Measurements from ENCODE around the gene PLCD1. TPM values are rescaled to one million over a fixed set of nuclear protein-coding genes. Genes with fewer than 3 reads are reported as not detected.

Gene PLCD1
- total RNA-seq, 1 experiment from 2014 or later, result 13.5 TPM

DNA sequence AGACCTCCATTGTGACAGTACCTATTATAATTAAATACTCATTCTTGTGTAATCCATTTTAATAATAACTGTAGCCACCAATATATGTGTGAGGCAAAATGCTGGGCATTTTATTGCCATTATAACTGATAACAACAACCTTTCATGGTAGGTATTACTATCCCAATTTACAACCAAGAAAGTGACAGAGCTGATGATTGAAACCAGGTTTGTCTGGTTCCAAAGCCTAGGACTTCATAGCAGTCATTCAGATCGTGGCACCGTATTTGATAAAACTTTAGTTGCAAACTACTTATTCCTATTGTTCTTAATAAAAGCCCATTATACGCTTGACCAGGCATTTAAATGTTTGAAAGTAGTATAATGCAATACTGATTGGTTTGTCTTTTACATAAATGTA lies 65.3 kb downstream of the PLCD1 start:
- no peaks in the 10 kb centered on the region for H4K20me1 ChIP-seq (ENCODE audit: insufficient read depth)
- ChIA-PET POLR2A (ENCODE audit: unreplicated experiment) (no interaction called here), CTCF (interaction anchor here (0.5 to 1.8 kb wide), 3 partner anchors 10 to 528 kb away, joined by 3 to 9 read pairs (median 8); no protein-coding TSS in a partner anchor)
- intact Hi-C loops (cut with micrococcal nuclease; ENCODE audit: unreplicated experiment), result no loop called here
- H3K9me2 ChIP-seq (ENCODE audit: insufficient read depth), result no peaks in the 10 kb centered on the region
- H3K4me2 ChIP-seq, result no peak overlapping the region
- TF ChIP-seq EZH2 (IDR thresholded peaks at IDR 0.05; ENCODE audit: low read depth), result no peak
- TF ChIP-seq, protein P1, sequence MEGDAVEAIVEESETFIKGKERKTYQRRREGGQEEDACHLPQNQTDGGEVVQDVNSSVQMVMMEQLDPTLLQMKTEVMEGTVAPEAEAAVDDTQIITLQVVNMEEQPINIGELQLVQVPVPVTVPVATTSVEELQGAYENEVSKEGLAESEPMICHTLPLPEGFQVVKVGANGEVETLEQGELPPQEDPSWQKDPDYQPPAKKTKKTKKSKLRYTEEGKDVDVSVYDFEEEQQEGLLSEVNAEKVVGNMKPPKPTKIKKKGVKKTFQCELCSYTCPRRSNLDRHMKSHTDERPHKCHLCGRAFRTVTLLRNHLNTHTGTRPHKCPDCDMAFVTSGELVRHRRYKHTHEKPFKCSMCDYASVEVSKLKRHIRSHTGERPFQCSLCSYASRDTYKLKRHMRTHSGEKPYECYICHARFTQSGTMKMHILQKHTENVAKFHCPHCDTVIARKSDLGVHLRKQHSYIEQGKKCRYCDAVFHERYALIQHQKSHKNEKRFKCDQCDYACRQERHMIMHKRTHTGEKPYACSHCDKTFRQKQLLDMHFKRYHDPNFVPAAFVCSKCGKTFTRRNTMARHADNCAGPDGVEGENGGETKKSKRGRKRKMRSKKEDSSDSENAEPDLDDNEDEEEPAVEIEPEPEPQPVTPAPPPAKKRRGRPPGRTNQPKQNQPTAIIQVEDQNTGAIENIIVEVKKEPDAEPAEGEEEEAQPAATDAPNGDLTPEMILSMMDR (conservative IDR thresholded peaks at IDR 0.05), result no peak
- H3K27me3 ChIP-seq (ENCODE audit: insufficient read depth, low read depth), result no peaks in the 10 kb centered on the region
- no peaks in the 10 kb centered on the region for H3K4me1 ChIP-seq (replicated peaks; ENCODE audit: insufficient read depth)
- H2AFZ ChIP-seq, result no peak overlapping the region
- no peaks in the 10 kb centered on the region for H3K9me3 ChIP-seq (ENCODE audit: insufficient read depth, low read depth)
- no peaks in the 10 kb centered on the region for H3F3A ChIP-seq (ENCODE audit: insufficient read depth, low read depth)
- H3K79me2 ChIP-seq (ENCODE audit: low read depth), result no peaks in the 10 kb centered on the region
- no peak overlapping the region for H3K27ac ChIP-seq
- H3K36me3 ChIP-seq (ENCODE audit: low read depth), result peaks cover 5% of the 10 kb centered on the region
- H3K4me3 ChIP-seq, result no peak overlapping the region
- no TSS peak for BruUV-seq (replicated peaks)
- no peak for DNase-seq

DNA sequence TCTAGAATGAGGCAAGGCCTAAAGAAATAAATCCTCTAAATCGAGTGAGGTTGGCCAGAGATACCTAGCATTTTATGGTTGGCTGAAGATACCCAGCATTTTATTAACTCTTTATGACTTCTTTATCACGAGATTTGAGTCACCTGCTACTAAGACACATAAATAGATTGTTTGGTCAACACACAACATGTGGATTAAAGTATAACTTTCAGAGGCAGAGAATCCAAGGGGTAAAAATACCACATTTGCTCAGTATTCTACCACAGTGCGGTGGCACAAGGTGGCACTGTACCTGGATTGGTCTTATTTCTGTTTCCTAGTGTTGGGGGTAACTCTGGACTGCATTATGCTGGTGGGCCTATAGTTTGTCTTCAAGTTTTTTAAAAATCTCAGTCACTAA lies 65.8 kb downstream of the PLCD1 start:
- CTCF ChIA-PET, result interaction anchor here (0.6 kb wide), 1 partner anchor 10 kb away, joined by 8 read pairs; no protein-coding TSS in a partner anchor
- Histone ChIP-seq H3K4me2 (no peak overlapping the region), H3K36me3 (ENCODE audit: low read depth) (peaks cover 5% of the 10 kb centered on the region)

GRCh38 chr3:37963016-37963415 lies 66.4 kb downstream of the PLCD1 start:
- no peak overlapping the region for H3K27ac ChIP-seq
- DNase-seq, result no peak
- CTCF ChIA-PET, result no interaction called here
- no peaks in the 10 kb centered on the region for H3F3A ChIP-seq (ENCODE audit: insufficient read depth, low read depth)
- H2AFZ ChIP-seq, result no peak overlapping the region
- H3K36me3 ChIP-seq (ENCODE audit: low read depth), result peaks cover 5% of the 10 kb centered on the region
- no peaks in the 10 kb centered on the region for H3K79me2 ChIP-seq (ENCODE audit: low read depth)
- no peaks in the 10 kb centered on the region for H3K9me3 ChIP-seq (ENCODE audit: insufficient read depth, low read depth)
- POLR2A ChIA-PET (ENCODE audit: unreplicated experiment), result no interaction called here
- no peaks in the 10 kb centered on the region for H3K27me3 ChIP-seq (ENCODE audit: insufficient read depth, low read depth)
- no peaks in the 10 kb centered on the region for H3K9me2 ChIP-seq (ENCODE audit: insufficient read depth)
- intact Hi-C loops (cut with micrococcal nuclease; ENCODE audit: unreplicated experiment), result no loop called here
- BruUV-seq (replicated peaks), result no TSS peak
- no peaks in the 10 kb centered on the region for H3K4me1 ChIP-seq (replicated peaks; ENCODE audit: insufficient read depth)
- H3K4me2 ChIP-seq, result no peak overlapping the region
- no peaks in the 10 kb centered on the region for H4K20me1 ChIP-seq (ENCODE audit: insufficient read depth)
- H3K4me3 ChIP-seq, result no peak overlapping the region
- no peak for TF ChIP-seq EZH2 (IDR thresholded peaks at IDR 0.05; ENCODE audit: low read depth)
- TF ChIP-seq, protein P1 (conservative IDR thresholded peaks at IDR 0.05), result no peak

More for the DNA sequence above, 65.8 kb downstream of the PLCD1 start:
- Histone ChIP-seq H3F3A (ENCODE audit: insufficient read depth, low read depth) (no peaks in the 10 kb centered on the region), H3K4me1 (replicated peaks; ENCODE audit: insufficient read depth) (no peaks in the 10 kb centered on the region), H3K9me2 (ENCODE audit: insufficient read depth) (no peaks in the 10 kb centered on the region), H3K4me3 (no peak overlapping the region), H3K9me3 (ENCODE audit: insufficient read depth, low read depth) (no peaks in the 10 kb centered on the region), H4K20me1 (ENCODE audit: insufficient read depth) (no peaks in the 10 kb centered on the region), H3K27ac (no peak overlapping the region), H3K79me2 (ENCODE audit: low read depth) (no peaks in the 10 kb centered on the region), H2AFZ (no peak overlapping the region), H3K27me3 (ENCODE audit: insufficient read depth, low read depth) (no peaks in the 10 kb centered on the region)
- intact Hi-C loops (cut with micrococcal nuclease; ENCODE audit: unreplicated experiment), result no loop called here
- POLR2A ChIA-PET (ENCODE audit: unreplicated experiment), result no interaction called here
- BruUV-seq (replicated peaks), result no TSS peak
- TF ChIP-seq, protein P1 (conservative IDR thresholded peaks at IDR 0.05), result no peak
- no peak for TF ChIP-seq EZH2 (IDR thresholded peaks at IDR 0.05; ENCODE audit: low read depth)
- DNase-seq, result no peak
